Measurements from ENCODE around the gene BTBD9.
"Not testable (repeated sequence)": the region's sequence is repeated elsewhere in the genome, so short reads cannot be mapped to it uniquely, and the experiment has no call there.

Gene BTBD9

DNA sequence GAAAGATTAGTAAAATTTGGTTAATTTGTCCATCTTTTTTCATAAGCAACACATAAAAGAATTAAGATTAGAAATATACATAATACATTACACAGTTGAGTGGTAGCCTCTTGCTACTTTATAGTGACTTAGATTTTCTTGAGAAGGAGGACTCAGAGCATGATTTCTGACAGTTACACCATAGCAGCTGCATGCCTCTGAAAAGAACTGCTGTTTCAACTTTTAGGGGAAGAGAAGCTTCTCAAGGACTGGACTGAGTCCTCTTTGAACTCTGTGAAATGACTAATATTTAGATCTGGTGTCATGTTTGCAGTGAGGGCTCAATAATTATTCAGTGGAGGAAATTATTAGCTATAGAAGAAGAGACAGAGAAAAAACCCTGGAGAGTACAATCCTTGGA, 272.5 kb downstream of the BTBD9 start:
- DNase-seq: no peak

DNA sequence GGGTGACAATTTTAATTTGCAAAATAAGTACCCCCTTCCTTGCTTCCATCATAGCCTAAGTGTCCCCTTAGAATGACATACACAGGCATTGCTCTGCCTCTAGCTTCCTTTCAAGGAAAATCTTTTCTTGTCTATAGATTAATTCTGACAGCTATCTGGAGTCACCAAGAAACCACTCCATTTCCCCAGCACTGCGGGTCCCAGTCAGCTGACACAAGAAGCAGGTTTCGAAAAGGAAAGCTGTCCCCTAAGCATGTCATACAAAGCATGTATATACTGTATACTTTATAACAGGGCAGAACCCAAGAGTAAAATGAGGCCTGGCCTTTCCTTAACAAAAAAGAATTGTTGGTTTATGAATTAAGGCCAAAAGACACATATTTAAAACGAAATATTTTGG, 273.5 kb downstream of the BTBD9 start:
- no peak for DNase-seq

DNA sequence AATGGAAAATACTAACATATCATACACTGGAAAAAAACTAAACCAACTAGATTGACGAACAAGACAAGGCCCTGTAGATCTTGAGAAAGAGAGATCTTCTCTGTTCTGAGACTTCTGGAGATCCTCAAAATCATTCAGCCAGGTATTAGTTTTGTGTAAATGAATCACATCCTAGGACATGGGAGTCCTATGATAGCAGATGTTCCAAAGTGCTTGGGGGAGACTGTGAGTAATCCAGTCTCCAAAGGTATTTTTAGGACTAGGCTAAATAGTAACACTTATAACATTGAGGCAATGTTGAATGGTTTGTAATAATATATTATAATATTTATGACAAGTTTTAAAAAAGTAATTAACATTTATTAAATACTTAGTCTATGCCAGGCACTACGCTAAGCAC, 275.0 kb downstream of the BTBD9 start:
- no peak for DNase-seq

DNA sequence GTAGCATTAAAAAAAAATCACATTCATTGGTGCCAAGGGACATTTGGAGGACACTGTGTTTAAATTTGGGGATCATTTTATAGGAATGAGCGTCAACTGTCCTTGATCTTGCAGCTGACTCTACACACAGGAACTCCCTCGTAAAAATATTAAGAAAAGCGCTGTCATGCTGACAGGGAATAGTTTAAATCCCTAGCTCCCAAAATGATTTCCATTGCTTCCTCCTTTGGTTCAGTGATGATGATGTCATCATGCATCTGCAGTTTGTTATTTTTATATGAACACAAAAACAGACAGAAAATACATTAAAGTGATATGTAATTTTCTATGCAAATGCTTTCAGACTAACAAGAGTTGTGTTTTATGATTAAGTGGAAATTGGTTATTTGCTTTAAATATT, 275.6 kb downstream of the BTBD9 start:
- no peak for DNase-seq

DNA sequence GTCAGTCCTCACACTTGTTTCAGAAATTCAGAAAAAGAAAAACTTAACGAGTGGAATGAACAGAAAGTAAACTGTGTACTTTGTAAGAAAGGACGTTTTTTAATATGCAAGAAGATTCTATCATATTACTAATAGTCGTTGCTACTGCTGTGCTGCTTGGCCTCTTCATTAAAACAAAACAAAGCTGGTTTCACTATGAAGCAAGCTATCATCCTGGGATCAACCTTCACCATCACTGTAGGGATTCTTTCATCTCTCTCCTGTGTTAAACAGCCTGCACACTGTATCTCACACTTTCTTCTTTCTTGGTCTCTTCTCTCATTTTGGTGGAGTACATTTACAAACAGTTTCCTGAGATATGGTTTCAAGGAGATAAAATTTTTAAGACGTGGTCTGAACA, 284.2 kb downstream of the BTBD9 start:
- no peak for DNase-seq

DNA sequence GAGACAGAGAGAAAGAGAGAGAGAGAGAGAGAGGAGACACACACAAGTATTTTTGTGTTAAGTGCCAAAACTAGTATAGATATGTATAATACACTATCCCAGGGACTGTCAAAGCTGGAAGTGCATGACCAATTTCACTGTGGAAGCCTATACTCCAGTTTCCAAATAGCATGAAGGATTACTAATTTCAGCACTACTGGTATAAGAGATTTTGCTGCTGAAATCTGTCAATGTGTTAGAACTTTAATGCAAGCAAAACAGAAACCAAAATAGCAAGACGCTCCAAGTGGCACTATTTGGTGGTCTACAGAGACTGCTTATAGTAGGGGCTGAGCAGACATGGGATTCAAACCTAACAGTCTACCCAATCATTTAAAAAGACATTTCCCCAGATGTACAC, 284.8 kb downstream of the BTBD9 start:
- DNase-seq: no peak

DNA sequence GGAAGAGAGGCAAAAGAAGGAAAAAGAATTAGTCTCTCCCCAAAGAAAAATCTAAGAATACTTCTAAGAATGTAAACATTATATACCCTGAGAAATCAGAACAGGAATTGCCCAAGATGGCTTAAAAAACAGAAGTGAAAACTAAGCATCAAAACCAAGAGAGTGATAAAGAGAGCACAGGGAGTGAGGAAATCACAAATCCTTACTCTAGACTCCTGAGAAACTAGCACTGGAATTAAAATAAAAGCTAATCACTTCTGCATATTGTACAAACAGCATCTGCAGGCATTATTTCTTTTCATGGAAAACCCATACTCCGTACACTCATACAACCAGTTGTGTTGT, 285.7 kb downstream of the BTBD9 start:
- DNase-seq: no peak

DNA sequence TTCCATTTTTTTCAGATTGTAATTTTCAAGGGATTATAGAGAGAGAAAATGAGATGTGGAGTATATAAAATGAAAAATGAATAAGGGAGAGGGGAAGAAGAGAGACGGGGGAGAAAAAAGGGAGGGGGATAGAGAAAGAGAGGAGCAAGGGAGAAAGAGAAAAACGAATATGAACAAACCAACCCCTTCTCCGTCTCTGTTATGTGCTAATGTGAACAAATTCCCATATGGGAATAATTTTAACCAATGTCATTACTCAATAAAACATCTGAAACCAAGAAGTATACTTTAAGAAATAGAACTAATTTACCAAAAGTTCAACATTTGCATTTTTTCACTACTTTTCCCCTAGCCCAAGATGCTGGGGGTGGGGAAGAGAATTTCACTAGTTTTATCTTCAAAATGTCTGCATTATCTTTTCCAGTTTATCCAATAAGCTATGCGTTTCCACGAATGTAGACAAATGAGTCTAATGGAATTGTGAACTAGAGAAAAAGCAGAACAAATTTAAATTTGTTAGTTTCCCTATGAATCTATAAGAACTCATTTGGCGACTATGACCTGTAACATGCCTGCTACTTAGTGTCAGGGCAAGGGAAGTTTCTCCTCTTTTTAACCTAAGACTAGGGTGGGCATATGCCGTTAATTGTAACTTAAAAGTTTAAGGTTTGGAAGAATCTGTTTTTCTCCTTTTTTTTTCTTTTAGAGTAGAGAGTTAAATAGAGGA, 286.3 kb downstream of the BTBD9 start:
- DNase-seq: no peak

DNA sequence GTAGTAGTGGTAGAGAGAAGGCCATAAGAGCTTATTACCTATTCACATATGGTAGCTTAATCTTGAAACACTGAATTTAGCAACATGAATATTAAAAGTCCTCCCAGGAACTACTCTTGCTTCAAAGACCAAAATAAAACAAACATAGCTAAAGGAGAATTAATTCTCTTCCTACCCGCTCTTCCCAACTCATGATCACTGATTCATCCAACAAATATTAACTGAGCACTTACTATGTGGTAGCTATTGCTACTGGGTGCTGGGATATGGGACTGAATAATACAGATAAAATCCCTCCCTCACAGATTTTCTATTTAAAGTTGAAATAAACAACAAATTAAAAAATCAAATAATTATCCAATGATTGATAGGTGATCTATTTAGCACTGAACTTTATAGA, 287.1 kb downstream of the BTBD9 start:
- DNase-seq: no peak

DNA sequence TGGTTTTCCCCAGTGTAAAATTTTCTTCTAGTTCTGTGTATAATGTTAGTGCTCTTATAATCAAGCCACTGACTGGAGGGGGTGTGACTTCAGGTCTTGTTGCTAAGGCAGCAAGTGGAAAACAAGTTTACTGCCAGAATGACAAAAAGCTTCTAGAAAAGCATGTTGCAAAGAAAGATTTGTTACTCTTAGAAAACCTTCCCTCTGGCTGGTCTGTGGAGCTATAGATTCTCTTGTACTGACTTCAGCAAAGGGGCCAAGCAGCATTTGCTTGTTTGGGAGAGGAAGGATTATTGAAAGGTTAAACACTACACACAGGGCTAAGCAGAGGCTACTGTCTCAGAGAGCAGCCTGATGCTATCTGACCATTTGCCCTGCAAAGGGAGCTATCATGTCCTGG, 288.8 kb downstream of the BTBD9 start:
- DNase-seq: no peak

DNA sequence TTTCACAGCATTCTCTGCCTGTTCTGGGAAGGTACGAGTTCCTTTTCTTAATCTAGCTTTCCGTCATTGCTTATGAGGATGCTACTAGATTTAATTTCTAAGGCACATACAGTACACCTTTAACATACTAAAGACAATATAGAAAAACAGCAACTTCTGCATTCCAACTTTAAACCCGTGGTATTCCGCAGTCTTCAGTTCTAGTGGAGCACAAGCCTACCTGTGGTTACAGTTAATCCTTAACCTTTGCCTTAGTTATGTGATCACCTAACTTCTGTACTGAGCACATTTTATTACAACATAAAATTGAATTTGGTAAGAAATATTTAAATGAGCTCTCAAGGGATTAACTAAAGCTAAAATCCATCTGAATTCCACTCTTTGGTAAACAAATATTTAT, 289.5 kb downstream of the BTBD9 start:
- DNase-seq: no peak

DNA sequence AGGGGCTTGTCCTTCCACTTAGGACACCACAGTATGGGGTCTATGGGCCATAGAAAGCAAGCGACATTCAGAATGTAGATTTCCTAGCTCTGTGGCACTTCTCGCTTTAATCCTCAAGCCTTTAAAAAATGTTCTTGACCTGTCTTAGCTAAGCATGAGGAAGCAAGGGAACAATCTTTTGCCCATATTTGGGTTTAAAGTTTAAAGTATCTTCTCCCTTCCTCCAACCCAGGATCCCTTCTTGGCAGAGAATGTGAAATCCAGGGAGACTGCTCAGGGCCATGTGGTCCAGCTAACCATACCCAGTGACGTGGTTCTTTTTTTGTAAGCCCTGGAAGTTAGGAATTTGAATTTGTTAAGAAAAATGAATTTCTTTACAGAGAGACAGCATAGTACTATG, 289.9 kb downstream of the BTBD9 start:
- no peak for DNase-seq

DNA sequence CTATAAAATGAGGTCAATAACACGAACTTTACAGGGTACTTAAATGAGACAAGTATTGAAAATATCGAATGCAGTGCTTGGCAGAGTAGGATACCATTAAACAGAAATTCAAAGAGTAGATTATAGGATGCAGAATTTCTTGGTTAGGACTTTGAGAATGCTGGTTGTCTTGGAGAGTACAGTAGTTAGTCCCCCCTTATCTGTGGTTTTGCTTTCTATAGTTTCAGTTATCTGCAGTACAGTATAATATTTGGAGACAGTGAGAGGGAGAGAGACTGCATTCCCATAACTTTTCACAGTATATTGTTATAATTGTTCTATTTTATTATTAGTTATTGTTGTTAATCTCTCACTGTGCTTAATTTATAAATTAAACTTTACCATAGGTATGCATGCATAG, 290.5 kb downstream of the BTBD9 start:
- no peak for DNase-seq

DNA sequence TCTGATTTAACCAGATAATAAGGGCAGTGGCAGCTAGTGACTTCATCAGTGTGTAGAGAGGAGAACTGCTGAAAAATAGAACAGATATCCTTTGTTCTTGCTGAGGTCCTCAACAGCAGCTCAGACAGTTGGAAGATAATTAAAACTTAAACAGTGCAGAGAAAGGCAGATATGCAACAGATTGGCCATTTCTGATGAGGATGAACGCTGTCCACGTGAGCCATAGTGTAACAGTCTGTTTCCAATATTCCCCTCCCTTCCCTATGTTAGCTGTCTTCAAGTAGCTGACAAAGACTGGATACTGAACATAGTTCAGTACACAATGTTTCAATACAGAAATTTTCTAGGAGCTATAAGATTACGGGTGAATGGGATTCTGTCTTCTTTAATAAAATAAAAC, 291.4 kb downstream of the BTBD9 start:
- DNase-seq: no peak

DNA sequence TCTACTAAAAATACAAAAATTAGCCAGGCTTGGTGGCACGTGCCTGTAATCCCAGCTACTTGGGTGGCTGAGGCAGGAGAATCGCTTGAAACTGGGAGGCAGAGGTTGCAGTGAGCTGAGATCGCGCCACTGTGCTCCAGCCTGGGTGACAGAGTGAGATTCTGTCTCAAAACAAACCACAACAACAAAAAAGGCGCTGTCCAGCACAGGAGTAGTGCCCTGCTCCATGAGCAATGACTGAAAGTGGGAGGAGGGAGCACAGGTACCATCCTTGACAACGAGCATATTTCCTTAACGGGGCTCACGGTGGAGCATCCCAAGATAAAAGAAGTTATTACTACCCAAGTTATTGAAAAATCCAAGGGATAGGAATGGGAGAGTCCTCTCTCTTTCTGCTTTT, 291.9 kb downstream of the BTBD9 start:
- not testable (repeated sequence) for DNase-seq

DNA sequence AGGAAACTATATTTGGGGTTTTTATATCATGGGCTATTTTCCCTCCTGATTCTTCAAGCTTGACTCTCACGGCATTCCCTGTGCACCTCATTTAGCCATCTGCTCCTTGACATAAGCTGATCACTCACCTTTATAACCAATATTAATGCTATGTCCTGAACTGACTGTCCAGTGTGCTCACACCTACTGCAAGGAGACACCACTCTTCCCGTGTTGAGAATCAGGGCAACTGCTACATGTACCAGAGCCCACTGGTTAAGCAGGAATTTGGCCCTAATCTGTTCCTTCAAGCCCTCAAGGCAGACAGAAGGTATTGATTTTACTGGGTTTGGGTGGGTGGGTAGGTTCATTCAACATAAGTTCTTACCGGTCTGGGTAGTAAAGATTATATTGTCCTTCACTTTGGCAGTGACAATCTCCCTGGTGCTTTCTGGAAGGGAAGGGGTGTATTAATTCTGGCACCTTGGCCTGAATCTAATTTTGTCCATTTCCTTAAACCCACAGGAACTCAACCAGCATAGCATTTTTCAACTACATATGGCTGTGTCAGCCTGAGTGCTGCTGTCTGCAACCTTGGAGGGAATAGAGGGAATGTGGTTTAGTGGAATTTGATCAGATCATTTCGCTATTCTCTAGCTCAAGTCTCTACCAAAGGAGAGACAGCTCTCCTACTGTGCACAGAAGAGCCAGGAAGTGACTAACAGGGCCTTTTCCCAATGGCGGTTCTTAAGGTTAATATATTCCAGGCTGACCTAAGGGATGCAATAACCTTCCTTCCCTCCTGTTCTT, 293.2 kb downstream of the BTBD9 start:
- no peak for DNase-seq

DNA sequence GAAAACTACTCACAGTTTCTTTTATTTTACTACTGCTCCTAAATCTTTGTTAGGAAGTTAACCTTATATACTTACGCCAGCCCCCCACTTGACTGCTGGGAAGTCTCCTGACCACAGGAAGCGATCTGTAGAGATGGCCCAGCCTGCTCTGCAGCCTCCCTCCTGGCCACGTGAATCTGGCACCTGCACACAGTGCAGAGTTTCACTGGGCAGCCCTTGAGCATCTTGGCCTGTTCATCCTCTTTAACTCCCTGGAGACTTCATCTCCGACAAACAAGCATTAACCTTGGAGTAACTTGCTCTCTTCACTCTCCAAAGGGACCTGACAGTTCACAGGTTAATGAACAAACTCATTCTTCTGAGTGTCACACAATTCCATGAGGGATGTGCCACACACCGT, 294.1 kb downstream of the BTBD9 start:
- DNase-seq: no peak

DNA sequence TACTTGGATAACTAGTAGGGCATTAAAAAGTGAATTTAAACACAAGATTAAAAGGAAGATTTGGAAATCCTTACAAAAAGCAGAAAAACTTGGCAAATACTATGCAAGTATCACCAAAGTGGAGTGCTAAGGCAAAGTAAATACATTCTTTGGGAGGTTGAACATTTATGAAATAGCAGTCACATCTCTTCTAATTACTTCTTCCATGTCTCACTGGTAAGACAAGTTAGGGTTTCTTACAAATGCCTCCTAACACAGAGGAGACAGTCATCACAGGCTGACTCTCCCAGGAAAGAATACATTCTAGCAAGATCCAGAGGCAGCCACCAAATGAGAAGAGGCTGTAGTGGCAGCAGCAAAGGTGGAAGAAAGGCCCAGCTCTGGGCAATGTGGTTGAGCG, 298.2 kb downstream of the BTBD9 start:
- DNase-seq: no peak

DNA sequence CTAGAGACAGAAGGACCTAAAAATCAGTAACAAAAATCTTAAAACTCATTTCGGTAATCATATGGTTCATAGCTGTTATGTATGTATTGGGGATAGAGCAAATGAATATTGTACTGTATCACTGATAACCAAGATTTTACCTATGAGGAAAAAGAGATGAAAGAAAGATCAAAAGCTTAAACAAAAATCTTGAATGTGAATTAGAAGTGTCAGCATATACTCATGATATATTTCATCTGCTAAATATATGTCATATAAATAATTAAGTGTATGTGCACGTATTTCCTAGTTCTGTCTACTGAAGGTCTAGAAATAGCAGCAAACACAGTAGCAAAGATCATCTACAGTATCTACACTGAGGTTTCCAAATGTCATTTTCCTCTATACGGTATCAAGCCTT, 299.8 kb downstream of the BTBD9 start:
- DNase-seq: no peak

DNA sequence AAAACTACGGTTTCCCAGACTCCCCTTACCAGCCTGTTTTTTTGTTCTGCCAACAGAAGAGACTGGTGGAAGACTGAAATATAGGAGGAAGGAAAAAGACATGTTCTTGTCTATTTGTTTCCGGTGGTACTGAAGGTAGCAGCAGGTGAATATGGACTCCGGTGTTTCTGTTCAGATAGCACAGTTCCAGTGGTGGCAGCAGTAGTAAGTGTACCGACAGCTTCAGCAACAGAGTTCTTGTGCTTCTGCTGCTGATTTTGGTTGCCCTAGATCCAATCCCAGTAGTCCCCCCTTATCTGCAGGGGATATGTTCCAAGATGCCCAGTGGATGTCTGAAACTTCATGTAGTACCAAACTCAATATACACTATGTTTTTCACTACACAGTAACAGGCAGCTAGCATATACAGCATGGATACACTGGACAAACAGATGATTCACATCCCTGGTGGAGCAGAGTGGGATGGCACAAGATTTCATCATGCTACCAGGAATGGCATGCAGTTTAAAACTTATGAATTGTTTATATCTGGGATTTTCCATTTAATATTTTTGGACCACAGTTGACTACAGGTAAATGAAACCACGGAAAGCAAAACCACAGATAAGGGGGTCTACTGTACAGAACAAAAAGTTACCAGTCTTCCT, 301.8 kb downstream of the BTBD9 start:
- DNase-seq: no peak

DNA sequence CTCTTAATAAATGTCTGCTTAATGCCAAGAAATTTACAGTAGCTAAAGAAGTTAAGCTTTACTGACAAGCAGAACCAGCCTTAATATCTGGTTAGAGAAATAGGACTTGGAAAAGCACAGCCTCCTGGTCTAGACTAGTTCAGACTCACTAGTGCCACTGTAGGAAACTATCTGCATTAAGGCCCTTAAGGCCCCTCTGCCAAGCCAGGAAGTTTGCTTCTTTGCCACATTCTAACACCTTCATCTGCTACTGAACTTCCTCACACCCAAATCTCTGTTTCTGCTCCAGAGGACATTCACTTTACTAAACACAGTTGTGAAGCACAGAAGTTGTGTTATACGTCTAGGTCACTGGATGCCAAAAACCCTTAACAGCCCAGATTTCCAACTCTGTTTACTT, 302.8 kb downstream of the BTBD9 start:
- no peak for DNase-seq

DNA sequence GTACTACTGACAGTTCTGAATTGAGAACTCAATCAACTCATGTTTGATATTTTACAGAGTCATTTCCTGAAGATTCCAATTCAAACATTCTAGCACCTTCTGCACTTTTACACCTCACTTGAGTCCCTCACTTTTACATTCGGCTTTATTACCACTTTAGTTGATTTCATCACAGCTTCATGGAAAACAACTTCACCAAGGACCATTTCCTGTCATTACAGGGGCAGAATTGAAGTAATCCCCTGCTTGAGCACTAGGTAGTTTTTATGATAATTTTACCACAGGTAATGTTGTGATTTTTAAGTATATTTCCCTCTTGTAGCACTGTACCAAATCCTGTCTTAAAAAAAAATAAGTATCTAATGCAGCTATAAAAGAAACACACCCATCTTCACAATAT, 312.9 kb downstream of the BTBD9 start:
- DNase-seq: no peak

DNA sequence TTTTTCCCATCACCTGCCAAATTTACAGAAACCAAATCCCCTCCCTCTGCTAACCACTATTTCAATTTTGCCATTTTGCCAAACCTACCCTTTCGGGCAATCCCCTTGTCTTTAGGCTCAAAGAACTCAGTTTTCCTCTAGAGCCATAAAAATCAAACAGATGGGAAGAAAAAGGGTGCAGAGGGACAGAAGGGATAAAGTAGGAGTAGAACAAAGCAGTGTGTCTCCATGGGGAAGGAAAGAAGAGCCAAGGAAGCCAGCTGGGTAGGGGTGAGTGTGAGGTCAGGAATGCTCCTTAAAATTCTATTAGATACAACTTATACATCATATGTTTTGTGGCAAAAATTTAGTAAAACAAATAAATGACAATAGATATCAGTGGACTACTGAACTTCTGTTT, 316.5 kb downstream of the BTBD9 start:
- DNase-seq: no peak

DNA sequence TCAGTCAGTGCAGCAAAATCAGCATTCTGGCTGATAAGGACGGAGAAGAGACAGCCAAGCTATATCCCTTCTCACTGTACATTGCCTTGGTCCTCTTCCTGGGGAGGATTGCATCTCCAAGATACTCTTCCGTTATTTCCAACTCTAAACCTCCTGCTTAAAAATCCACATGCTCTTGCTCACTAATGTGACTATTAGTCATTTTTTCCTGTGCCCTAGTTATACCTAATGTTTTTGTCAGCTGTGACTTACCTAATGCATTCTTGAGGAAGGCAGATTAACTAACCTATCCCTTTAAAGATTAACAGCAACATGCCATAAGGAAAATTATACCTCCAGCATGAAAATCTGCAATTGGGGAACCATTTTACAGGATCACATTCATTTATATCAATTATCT, 317.6 kb downstream of the BTBD9 start:
- DNase-seq: no peak

Measured in stimulated activated CD4-positive, alpha-beta T cell treated with anti-CD3 and anti-CD28 coated beads, Interleukin-4, amount 100 ng/mL, for 4 hours (primary cell).